Thyroid gland (tissue), 4 donors: ENCODE measurements around the gene TPCN1.

Experiments
- CTCF ChIP-seq, 6 experiments: fragments of 200-600 bp in 3 of 6; fragments of 450-650 bp in 3 of 6; sonication (generic) in 3 of 6; IDR thresholded peaks; one replicate each; pipeline ENCODE4 v1.5.1; 2016 to 2019; ENCODE audit warnings: antibody characterized with exemption in 6 of 6, mild to moderate bottlenecking in 2 of 6, inconsistent platforms in 1 of 6, moderate library complexity in 1 of 6
- POLR2A ChIP-seq, 2 donors: fragments of 450-650 bp; IDR thresholded peaks; one replicate each; pipeline ENCODE4 v1.6.1; 2017; ENCODE audit warnings: antibody characterized with exemption in 2 of 2, mild to moderate bottlenecking in 2 of 2, moderate library complexity in 1 of 2

DNA sequence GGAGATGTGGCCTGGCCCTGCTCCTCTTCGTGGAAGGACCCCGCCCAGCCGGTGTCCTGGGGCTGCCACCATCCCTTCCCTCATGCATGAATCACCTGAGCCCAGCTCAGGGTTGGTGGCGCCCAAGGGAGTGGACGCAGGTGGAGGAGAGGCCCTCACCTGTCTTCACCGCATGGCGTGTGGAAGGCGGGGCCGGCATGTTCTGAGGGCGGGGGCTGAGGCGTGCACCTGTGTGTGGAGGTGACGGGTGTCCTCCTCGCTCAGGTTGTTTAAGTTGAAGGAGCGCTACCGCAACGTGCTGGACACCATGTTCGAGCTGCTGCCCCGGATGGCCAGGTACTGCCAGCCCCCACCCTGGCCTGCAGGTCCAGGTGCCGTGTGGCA is 66.6 kb downstream of the TPCN1 start:
- TF ChIP-seq POLR2A (IDR thresholded peaks at IDR 0.05) = no peak
- TF ChIP-seq CTCF (IDR thresholded peaks at IDR 0.05) = no peak
